Measurements from ENCODE around the gene SLC44A5.
"Not testable (repeated sequence)": the region's sequence is repeated elsewhere in the genome, so short reads cannot be mapped to it uniquely, and the experiment has no call there.

SLC44A5 gene

GRCh38 chr1:75366595-75366994, 244.3 kb downstream of the SLC44A5 start:
- DNase-seq (ENCODE audit: low read depth), result no peak

GRCh38 chr1:75361260-75361659, 249.7 kb downstream of the SLC44A5 start:
- no peak for DNase-seq (ENCODE audit: low read depth)

GRCh38 chr1:75354267-75354666, 256.6 kb downstream of the SLC44A5 start:
- DNase-seq (ENCODE audit: low read depth), result not testable (repeated sequence)

- DNase-seq (ENCODE audit: low read depth), result no peak
Observed at GRCh38 chr1:75353051-75353450, 257.9 kb downstream of the SLC44A5 start.

GRCh38 chr1:75345538-75346292, 265.2 kb downstream of the SLC44A5 start:
- DNase-seq (ENCODE audit: low read depth), result peak; percentile 78

- DNase-seq (ENCODE audit: low read depth), result no peak
Observed at GRCh38 chr1:75342786-75343185, 268.1 kb downstream of the SLC44A5 start.

GRCh38 chr1:75341537-75341936, 269.4 kb downstream of the SLC44A5 start:
- DNase-seq (ENCODE audit: low read depth), result no peak

- no peak for DNase-seq (ENCODE audit: low read depth)
Observed at GRCh38 chr1:75338616-75339483, 272.1 kb downstream of the SLC44A5 start.

- DNase-seq (ENCODE audit: low read depth), result peak; percentile 9
Observed at GRCh38 chr1:75334876-75335389, 276.0 kb downstream of the SLC44A5 start.

GRCh38 chr1:75330624-75331023, 280.3 kb downstream of the SLC44A5 start:
- DNase-seq (ENCODE audit: low read depth), result no peak

- no peak for DNase-seq (ENCODE audit: low read depth)
Observed at GRCh38 chr1:75328691-75329090, 282.2 kb downstream of the SLC44A5 start.

GRCh38 chr1:75327395-75327794, 283.5 kb downstream of the SLC44A5 start:
- no peak for DNase-seq (ENCODE audit: low read depth)

- no peak for DNase-seq (ENCODE audit: low read depth)
Observed at GRCh38 chr1:75317976-75318375, 292.9 kb downstream of the SLC44A5 start.

GRCh38 chr1:75316230-75316629, 294.7 kb downstream of the SLC44A5 start:
- DNase-seq (ENCODE audit: low read depth), result no peak

GRCh38 chr1:75312620-75313019, 298.3 kb downstream of the SLC44A5 start:
- DNase-seq (ENCODE audit: low read depth), result no peak

GRCh38 chr1:75310067-75310466, 300.8 kb downstream of the SLC44A5 start:
- peak; percentile 4 for DNase-seq (ENCODE audit: low read depth)

- DNase-seq (ENCODE audit: low read depth), result no peak
Observed at GRCh38 chr1:75308365-75308764, 302.5 kb downstream of the SLC44A5 start.

- DNase-seq (ENCODE audit: low read depth), result no peak
Observed at GRCh38 chr1:75305061-75305460, 305.9 kb downstream of the SLC44A5 start.

- no peak for DNase-seq (ENCODE audit: low read depth)
Observed at GRCh38 chr1:75293270-75293669, 317.6 kb downstream of the SLC44A5 start.

GRCh38 chr1:75292013-75292412, 318.9 kb downstream of the SLC44A5 start:
- no peak for DNase-seq (ENCODE audit: low read depth)

- no peak for DNase-seq (ENCODE audit: low read depth)
Observed at GRCh38 chr1:75276385-75276784, 334.5 kb downstream of the SLC44A5 start.

- no peak for DNase-seq (ENCODE audit: low read depth)
Observed at GRCh38 chr1:75275631-75276030, 335.3 kb downstream of the SLC44A5 start.

GRCh38 chr1:75274920-75275506, 335.9 kb downstream of the SLC44A5 start:
- DNase-seq (ENCODE audit: low read depth), result no peak
